Mesenchymal stem cell (in vitro differentiated cells and primary cell): Measurements from ENCODE around the gene NSG1.

ENCODE experiments used
- DNase-seq: peaks from one replicate; pipeline ENCODE4 v3.0.0-alpha.2; 2013
- H2AFZ ChIP-seq: one replicate; pipeline ENCODE4 v1.6.1; 2013; ENCODE audit warnings: low read depth, mild to moderate bottlenecking, control low read depth, inconsistent platforms, low read length, moderate library complexity
- H2AK5ac ChIP-seq: 2 replicates; pipeline ENCODE4 v1.6.1; 2013; ENCODE audit warnings: low read length, moderate library complexity, mild to moderate bottlenecking, inconsistent platforms; ENCODE audit not compliant: severe bottlenecking
- H2BK120ac ChIP-seq: one replicate; pipeline ENCODE4 v1.6.1; 2013; ENCODE audit warnings: low read depth, mild to moderate bottlenecking, inconsistent platforms, low read length, moderate library complexity
- H2BK12ac ChIP-seq, 2 experiments: one replicate each; pipeline ENCODE4 v1.6.1; 2013; ENCODE audit warnings: inconsistent platforms in 2 of 2, low read length in 2 of 2, mild to moderate bottlenecking in 2 of 2, moderate library complexity in 2 of 2, control low read depth in 1 of 2
- H2BK15ac ChIP-seq: one replicate; pipeline ENCODE4 v1.6.1; 2013; ENCODE audit warnings: mild to moderate bottlenecking, low read depth, inconsistent platforms; ENCODE audit not compliant: poor library complexity, severe bottlenecking
- H2BK5ac ChIP-seq: 2 replicates; pipeline ENCODE4 v1.6.1; 2013; ENCODE audit warnings: low read depth, mild to moderate bottlenecking, low read length, control low read depth, inconsistent platforms; ENCODE audit not compliant: poor library complexity, severe bottlenecking
- H3K14ac ChIP-seq, 2 experiments: one replicate each; pipeline ENCODE4 v1.6.1; 2013; ENCODE audit warnings: inconsistent platforms in 2 of 2, low read length in 2 of 2, control low read depth in 1 of 2, mild to moderate bottlenecking in 1 of 2, moderate library complexity in 1 of 2
- H3K18ac ChIP-seq, 2 experiments: one replicate each; pipeline ENCODE4 v1.6.1; 2013; ENCODE audit warnings: inconsistent platforms in 2 of 2, low read length in 2 of 2, control low read depth in 1 of 2, low read depth in 1 of 2, mild to moderate bottlenecking in 1 of 2
- H3K23ac ChIP-seq, 2 experiments: one replicate each; pipeline ENCODE4 v1.6.1; 2013; ENCODE audit warnings: inconsistent platforms in 2 of 2, low read length in 2 of 2, mild to moderate bottlenecking in 2 of 2, moderate library complexity in 2 of 2, control low read depth in 1 of 2
- H3K27ac ChIP-seq: 2 replicates; pipeline ENCODE4 v1.5.1; 2013; ENCODE audit warnings: mild to moderate bottlenecking, moderate library complexity, low read length, control low read depth, inconsistent platforms; ENCODE audit not compliant: poor library complexity, severe bottlenecking
- H3K27me3 ChIP-seq, 2 experiments: 2 replicates each; pipeline versions ENCODE4 v1.6.1 to v1.7.0; 2013; ENCODE audit warnings: low read length in 2 of 2, mild to moderate bottlenecking in 2 of 2, moderate library complexity in 2 of 2, control low read depth in 1 of 2, inconsistent platforms in 1 of 2; ENCODE audit not compliant: control insufficient read depth in 1 of 2, insufficient read depth in 1 of 2
- H3K36me3 ChIP-seq, 2 experiments: 2 replicates each; pipeline versions ENCODE4 v1.6.1 to v1.7.0; 2013; ENCODE audit warnings: low read length in 2 of 2, control low read depth in 1 of 2, inconsistent platforms in 1 of 2, low read depth in 1 of 2, mild to moderate bottlenecking in 1 of 2; ENCODE audit not compliant: insufficient read depth in 2 of 2, control insufficient read depth in 1 of 2
- H3K4ac ChIP-seq, 2 experiments: one replicate each; pipeline ENCODE4 v1.6.1; 2013; ENCODE audit warnings: inconsistent platforms in 2 of 2, low read length in 2 of 2, mild to moderate bottlenecking in 2 of 2, moderate library complexity in 2 of 2, control low read depth in 1 of 2, low read depth in 1 of 2
- H3K4me1 ChIP-seq: 2 replicates; pipeline ENCODE4 v1.6.1; 2013; ENCODE audit warnings: low read depth, low read length, control low read depth; ENCODE audit not compliant: control insufficient read depth, insufficient read depth
- H3K4me2 ChIP-seq: 2 replicates; pipeline ENCODE4 v1.6.1; 2013; ENCODE audit warnings: low read length, mild to moderate bottlenecking, inconsistent platforms; ENCODE audit not compliant: poor library complexity, severe bottlenecking
- H3K4me3 ChIP-seq, 2 experiments: 2 replicates each; pipeline versions ENCODE4 v1.5.1 to v1.7.0; 2013; ENCODE audit warnings: low read length in 2 of 2, mild to moderate bottlenecking in 2 of 2, control low read depth in 1 of 2, low read depth in 1 of 2; ENCODE audit not compliant: insufficient read depth in 1 of 2
- H3K79me1 ChIP-seq: replicated peaks from 2 replicates; pipeline ENCODE4 v1.6.1; 2013; ENCODE audit warnings: mild to moderate bottlenecking, control low read depth, low read length, inconsistent platforms; ENCODE audit not compliant: poor library complexity, severe bottlenecking
- H3K9ac ChIP-seq: 2 replicates; pipeline ENCODE4 v1.7.0; 2013; ENCODE audit warnings: mild to moderate bottlenecking, low read length, moderate library complexity
- H3K9me3 ChIP-seq: 2 replicates; pipeline ENCODE4 v1.7.0; 2013; ENCODE audit warnings: mild to moderate bottlenecking, low read length; ENCODE audit not compliant: control insufficient read depth
- H4K8ac ChIP-seq: one replicate; pipeline ENCODE4 v1.6.1; 2013; ENCODE audit warnings: inconsistent platforms, mild to moderate bottlenecking, low read length, moderate library complexity
- H4K91ac ChIP-seq: one replicate; pipeline ENCODE4 v1.6.1; 2013; ENCODE audit warnings: mild to moderate bottlenecking, low read length, inconsistent platforms
- WGBS: methylation state at CpG from one replicate; pipeline ENCODE4 v1.1.7; 2013; ENCODE audit warnings: mixed read lengths; 5-methylcytosine and 5-hydroxymethylcytosine counted together

NSG1 gene

GRCh38 chr4:4412641-4413372, 25.9 kb downstream of the NSG1 start:
- Histone ChIP-seq H3K14ac (no peak overlapping the region), H3K18ac (no peak overlapping the region), H3K9ac (no peak overlapping the region), H3K4me1 (no peaks in the 10 kb centered on the region), H4K91ac (no peak overlapping the region), H3K4me3 (no peak overlapping the region), H2BK5ac (no peak overlapping the region), H3K4ac (no peak overlapping the region), H4K8ac (peak overlapping the region; percentile 56), H2BK15ac (no peak overlapping the region), H2AK5ac (no peak overlapping the region), H2BK120ac (no peak overlapping the region), H3K36me3 (peaks cover 19% of the 10 kb centered on the region in 2 experiments), H3K4me2 (no peak overlapping the region), H3K27ac (no peak overlapping the region), H3K9me3 (no peaks in the 10 kb centered on the region), H3K27me3 (peaks cover 3 to 23% of the 10 kb centered on the region in 2 experiments), H3K23ac (no peak overlapping the region), H2BK12ac (no peak overlapping the region), H2AFZ (no peak overlapping the region), H3K79me1 (no peaks in the 10 kb centered on the region)
- no peak for DNase-seq
- 89% methylated on average over 17 of the region's 19 CpGs for WGBS

GRCh38 chr4:4413373-4413725, 26.4 kb downstream of the NSG1 start:
- Histone ChIP-seq H3K4me2 (no peak overlapping the region), H3K79me1 (no peaks in the 10 kb centered on the region), H2BK120ac (no peak overlapping the region), H3K36me3 (peaks cover 21 to 24% of the 10 kb centered on the region in 2 experiments), H2BK15ac (no peak overlapping the region), H3K4me3 (no peak overlapping the region), H2BK5ac (no peak overlapping the region), H3K9ac (no peak overlapping the region), H3K4me1 (no peaks in the 10 kb centered on the region), H3K23ac (no peak overlapping the region), H2BK12ac (no peak overlapping the region), H3K18ac (no peak overlapping the region), H3K9me3 (no peaks in the 10 kb centered on the region), H3K27ac (no peak overlapping the region), H3K4ac (no peak overlapping the region), H4K8ac (no peak overlapping the region), H2AK5ac (no peak overlapping the region), H3K14ac (no peak overlapping the region), H2AFZ (no peak overlapping the region), H4K91ac (no peak overlapping the region), H3K27me3 (peaks cover 0 to 19% of the 10 kb centered on the region in 2 experiments)
- 95% methylated on average over 10 of the region's 10 CpGs for WGBS
- no peak for DNase-seq

- Histone ChIP-seq H4K91ac (no peak overlapping the region), H3K4me2 (no peak overlapping the region), H2BK120ac (no peak overlapping the region), H3K79me1 (no peaks in the 10 kb centered on the region), H2BK12ac (no peak overlapping the region), H4K8ac (no peak overlapping the region), H2AK5ac (no peak overlapping the region), H3K18ac (no peak overlapping the region), H2BK15ac (no peak overlapping the region), H3K4me3 (no peak overlapping the region), H2BK5ac (no peak overlapping the region), H2AFZ (no peak overlapping the region), H3K14ac (no peak overlapping the region), H3K9ac (no peak overlapping the region), H3K9me3 (no peaks in the 10 kb centered on the region), H3K4ac (no peak overlapping the region), H3K36me3 (peaks cover 25 to 29% of the 10 kb centered on the region in 2 experiments), H3K27ac (no peak overlapping the region), H3K27me3 (peaks cover 0 to 15% of the 10 kb centered on the region in 2 experiments), H3K23ac (no peak overlapping the region), H3K4me1 (no peaks in the 10 kb centered on the region)
- WGBS = 91% methylated on average over 4 of the region's 7 CpGs
- no peak for DNase-seq
Measured at GRCh38 chr4:4413806-4414205, 26.9 kb downstream of the NSG1 start.

GRCh38 chr4:4415107-4415805, 28.4 kb downstream of the NSG1 start:
- Histone ChIP-seq H2BK5ac (no peak overlapping the region), H2AFZ (no peak overlapping the region), H3K4me2 (no peak overlapping the region), H2BK15ac (no peak overlapping the region), H4K91ac (no peak overlapping the region), H2AK5ac (no peak overlapping the region), H4K8ac (no peak overlapping the region), H3K14ac (no peak overlapping the region), H3K27ac (no peak overlapping the region), H3K4me3 (no peak overlapping the region), H3K79me1 (no peaks in the 10 kb centered on the region), H2BK12ac (no peak overlapping the region), H3K27me3 (peaks cover 0 to 5% of the 10 kb centered on the region in 2 experiments), H3K9ac (no peak overlapping the region), H3K23ac (no peak overlapping the region), H3K9me3 (no peaks in the 10 kb centered on the region), H3K4ac (no peak overlapping the region), H2BK120ac (no peak overlapping the region), H3K18ac (no peak overlapping the region), H3K36me3 (peaks cover 38 to 43% of the 10 kb centered on the region in 2 experiments), H3K4me1 (no peaks in the 10 kb centered on the region)
- 95% methylated on average over 18 of the region's 19 CpGs for WGBS
- DNase-seq = no peak
